ENCODE results near the gene PLOD3.

Gene PLOD3

DNA sequence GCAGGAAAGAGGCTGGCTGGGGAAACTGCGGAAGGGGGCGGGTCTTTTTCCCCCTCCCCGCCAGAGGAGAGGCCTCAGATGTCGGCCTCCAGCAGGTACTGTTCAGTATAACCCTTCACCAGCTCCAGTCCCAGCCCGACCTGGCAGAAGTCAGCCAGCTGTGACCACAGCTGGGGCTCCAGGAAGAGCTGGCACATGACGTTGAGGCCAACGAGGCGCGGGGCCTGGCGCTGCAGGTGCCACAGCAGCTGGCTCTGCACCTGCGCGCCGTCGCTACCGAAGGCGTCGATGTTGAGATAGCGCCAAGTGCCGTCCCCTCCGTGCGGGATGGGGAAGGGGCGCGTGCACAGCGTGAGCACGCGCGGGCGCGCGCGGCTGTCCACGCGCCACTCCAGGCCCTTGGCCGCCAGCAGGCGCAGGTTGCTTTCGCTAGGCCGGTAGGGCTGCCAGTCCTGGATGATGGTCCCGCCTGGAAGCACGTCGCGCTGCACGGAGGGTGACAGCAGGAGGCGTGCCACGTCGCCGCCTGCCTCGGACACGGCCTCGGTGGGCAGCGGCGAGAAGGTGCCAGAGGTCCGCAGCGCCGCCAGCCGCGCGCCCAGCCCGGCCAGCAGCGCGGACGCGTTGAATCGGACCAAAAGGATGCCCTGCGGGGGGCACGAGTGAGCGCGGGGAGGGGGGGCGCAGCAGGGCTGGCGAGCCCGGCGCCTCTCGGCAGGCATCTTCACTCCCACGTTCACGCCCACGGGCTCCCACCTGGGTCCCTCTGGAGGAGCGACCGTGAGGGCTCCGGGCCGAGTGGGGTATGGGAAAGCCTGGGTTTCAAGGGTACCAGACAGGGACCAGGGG, 45.2 kb downstream of the PLOD3 start:
- peak; percentile 55 for FAIRE-seq
- no peak for DNase-seq (ENCODE audit: insufficient read length, low spot score)
- TF ChIP-seq PAX5 (IDR thresholded peaks at IDR 0.05; ENCODE audit: insufficient read depth, low read length, severe bottlenecking) (no peak), SPI1 (IDR thresholded peaks at IDR 0.05; ENCODE audit: low read depth, low read length) (no peak), POLR2AphosphoS5 (IDR thresholded peaks at IDR 0.05; ENCODE audit: low read depth, low read length) (no peak), POU2F2 (IDR thresholded peaks at IDR 0.05; ENCODE audit: low read depth, low read length) (no peak), TAF1 (IDR thresholded peaks at IDR 0.05; ENCODE audit: low read depth, low read length) (no peak), POLR2A (IDR thresholded peaks at IDR 0.05; ENCODE audit: low read depth, low read length) (no peak)

DNA sequence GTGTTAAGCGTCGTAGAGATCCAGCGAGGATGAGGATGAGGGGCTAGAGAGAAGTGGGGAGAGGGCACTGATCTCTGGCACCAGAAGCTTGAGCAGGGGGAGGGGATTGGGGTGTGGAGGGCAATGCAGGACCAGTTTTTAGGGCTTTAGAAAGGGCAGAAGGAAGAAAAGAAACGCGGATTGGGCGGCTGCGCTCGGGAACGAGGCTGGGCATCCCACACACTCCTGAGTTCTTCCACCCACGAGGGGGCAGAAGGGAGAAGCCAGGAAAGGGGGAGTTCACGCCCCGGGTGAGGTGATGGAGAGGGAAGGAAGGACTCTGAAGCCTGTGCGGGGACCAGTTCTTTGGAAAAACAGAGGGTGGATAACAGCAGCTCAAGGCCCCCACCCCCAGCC, 45.9 kb downstream of the PLOD3 start:
- TF ChIP-seq SPI1 (IDR thresholded peaks at IDR 0.05; ENCODE audit: low read depth, low read length) = no peak
- TF ChIP-seq TAF1 (IDR thresholded peaks at IDR 0.05; ENCODE audit: low read depth, low read length) = no peak
- no peak for TF ChIP-seq PAX5 (IDR thresholded peaks at IDR 0.05; ENCODE audit: insufficient read depth, low read length, severe bottlenecking)
- no peak for TF ChIP-seq POLR2A (IDR thresholded peaks at IDR 0.05; ENCODE audit: low read depth, low read length)
- no peak for TF ChIP-seq POLR2AphosphoS5 (IDR thresholded peaks at IDR 0.05; ENCODE audit: low read depth, low read length)
- TF ChIP-seq POU2F2 (IDR thresholded peaks at IDR 0.05; ENCODE audit: low read depth, low read length) = no peak
- DNase-seq (ENCODE audit: insufficient read length, low spot score) (no peak), FAIRE-seq (no peak)

DNA sequence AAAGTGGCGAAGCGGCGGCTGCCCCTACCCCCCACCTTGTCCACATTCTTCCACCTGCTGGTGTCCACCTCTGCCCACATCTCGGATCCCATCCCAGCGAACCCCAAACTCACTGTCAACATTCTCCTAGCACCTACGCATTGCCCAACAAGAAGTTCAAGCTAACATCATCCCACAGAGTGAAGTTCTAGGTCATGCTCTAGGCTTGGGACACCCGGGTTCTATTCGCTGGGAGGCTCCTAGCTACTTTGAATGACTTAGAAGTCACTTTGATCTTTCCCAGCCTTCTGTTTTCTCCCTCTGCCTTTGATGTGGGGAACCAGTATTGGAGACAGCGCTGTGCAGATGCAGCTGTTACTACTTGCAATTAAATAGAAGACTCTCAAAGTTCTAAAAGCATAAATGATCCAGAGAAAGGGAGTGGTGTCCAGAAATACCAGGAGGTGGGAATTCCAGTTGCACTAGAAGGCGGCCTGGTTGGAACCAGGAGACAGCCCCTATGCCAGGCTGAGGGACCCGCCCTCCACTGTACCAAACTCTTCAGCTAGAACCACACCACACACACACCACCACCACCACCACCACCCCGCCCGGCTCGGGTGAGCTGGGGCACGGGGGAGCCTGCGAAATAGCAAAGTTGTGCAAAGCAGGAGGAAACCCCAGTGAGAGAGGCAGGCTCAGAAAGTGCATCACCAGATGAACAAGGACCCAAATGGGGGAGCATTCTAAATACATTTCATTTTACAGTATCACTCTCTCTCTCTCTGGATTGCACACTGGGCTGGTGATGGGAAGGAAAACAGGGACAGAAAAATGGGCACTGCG, 46.6 kb downstream of the PLOD3 start:
- FAIRE-seq = no peak
- TF ChIP-seq POLR2AphosphoS5 (IDR thresholded peaks at IDR 0.05; ENCODE audit: low read depth, low read length) = no peak
- TF ChIP-seq POU2F2 (IDR thresholded peaks at IDR 0.05; ENCODE audit: low read depth, low read length) = no peak
- TF ChIP-seq TAF1 (IDR thresholded peaks at IDR 0.05; ENCODE audit: low read depth, low read length) = no peak
- no peak for TF ChIP-seq POLR2A (IDR thresholded peaks at IDR 0.05; ENCODE audit: low read depth, low read length)
- no peak for TF ChIP-seq SPI1 (IDR thresholded peaks at IDR 0.05; ENCODE audit: low read depth, low read length)
- TF ChIP-seq PAX5 (IDR thresholded peaks at IDR 0.05; ENCODE audit: insufficient read depth, low read length, severe bottlenecking) = no peak
- no peak for DNase-seq (ENCODE audit: insufficient read length, low spot score)

DNA sequence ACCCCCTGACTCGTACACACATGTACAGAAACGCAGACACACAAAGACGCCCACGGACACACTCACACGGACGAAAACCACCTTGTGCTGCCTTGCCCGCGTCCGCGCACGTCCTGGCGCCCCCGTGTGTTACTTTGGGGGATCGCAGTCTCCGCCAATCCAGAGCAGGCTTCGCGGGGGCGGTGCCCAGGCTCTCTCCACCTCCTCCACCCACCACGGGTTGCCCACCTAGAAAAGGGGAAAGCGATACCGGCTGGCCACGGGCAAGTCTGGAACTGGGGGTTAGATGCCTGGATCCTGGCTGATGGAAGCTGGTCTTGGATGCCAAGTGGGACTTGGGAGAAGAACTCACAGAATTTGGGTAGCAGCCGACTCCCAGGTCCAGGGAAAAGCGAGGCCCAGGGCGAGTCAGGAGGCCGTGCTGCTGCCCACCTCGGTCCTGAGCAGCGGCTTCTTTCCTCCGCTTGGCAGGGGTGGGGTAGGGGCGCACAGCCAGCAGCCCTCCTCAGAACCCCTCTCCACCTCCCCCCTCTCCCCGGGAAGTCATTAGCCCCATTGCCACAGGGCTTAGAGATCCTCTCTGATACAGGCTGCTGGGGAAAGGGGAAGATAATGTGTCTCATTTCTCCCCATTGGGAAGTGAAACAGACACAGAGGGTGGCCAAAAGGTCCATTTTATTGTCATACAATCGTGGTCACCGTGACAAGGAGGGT, 47.4 kb downstream of the PLOD3 start:
- TF ChIP-seq TAF1 (IDR thresholded peaks at IDR 0.05; ENCODE audit: low read depth, low read length) (no peak), POU2F2 (IDR thresholded peaks at IDR 0.05; ENCODE audit: low read depth, low read length) (peak; percentile 51; the same call in 1 of the 2 replicates)
- FAIRE-seq = peak; percentile 85
- DNase-seq (ENCODE audit: insufficient read length, low spot score) = peak; percentile 72

DNA sequence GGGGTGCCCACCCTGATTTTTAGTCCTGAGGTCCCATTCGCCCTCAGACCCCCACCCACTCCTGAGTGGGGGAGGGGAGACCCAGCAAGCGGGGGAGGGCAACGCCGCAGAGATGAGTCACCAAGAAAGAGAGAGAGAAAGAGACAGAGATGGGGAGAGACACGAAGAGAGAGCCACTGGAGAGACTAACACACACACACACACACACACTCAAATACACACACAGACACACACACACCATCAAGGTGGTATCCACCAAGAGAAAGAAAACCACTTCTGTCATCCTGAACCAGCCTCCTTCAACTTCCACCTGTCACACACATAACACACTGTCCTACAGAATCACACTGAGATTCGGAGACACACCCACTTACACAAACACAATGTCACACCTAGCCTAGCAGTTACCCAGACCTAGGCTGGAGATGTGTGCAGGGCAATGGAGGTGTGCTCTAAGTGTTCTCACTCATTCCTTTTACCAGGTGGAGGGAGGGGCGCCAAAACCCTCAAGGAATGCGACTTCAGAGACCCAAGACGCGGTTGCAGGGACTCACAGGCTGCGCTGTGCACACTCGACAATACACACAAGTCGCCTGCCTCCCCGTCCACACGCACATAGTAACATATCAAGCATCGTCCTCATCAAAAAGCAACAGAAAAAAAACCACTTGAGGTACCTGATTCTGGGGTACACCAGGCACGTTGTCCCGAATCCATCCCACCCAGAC, 48.1 kb downstream of the PLOD3 start:
- TF ChIP-seq SPI1 (IDR thresholded peaks at IDR 0.05; ENCODE audit: low read depth, low read length) = no peak
- no peak for TF ChIP-seq PAX5 (IDR thresholded peaks at IDR 0.05; ENCODE audit: insufficient read depth, low read length, severe bottlenecking)
- TF ChIP-seq POLR2AphosphoS5 (IDR thresholded peaks at IDR 0.05; ENCODE audit: low read depth, low read length) = no peak
- TF ChIP-seq POLR2A (IDR thresholded peaks at IDR 0.05; ENCODE audit: low read depth, low read length) = no peak
- no peak for TF ChIP-seq POU2F2 (IDR thresholded peaks at IDR 0.05; ENCODE audit: low read depth, low read length)
- TF ChIP-seq TAF1 (IDR thresholded peaks at IDR 0.05; ENCODE audit: low read depth, low read length) = no peak
- FAIRE-seq = peak; percentile 59
- DNase-seq (ENCODE audit: insufficient read length, low spot score) = no peak

DNA sequence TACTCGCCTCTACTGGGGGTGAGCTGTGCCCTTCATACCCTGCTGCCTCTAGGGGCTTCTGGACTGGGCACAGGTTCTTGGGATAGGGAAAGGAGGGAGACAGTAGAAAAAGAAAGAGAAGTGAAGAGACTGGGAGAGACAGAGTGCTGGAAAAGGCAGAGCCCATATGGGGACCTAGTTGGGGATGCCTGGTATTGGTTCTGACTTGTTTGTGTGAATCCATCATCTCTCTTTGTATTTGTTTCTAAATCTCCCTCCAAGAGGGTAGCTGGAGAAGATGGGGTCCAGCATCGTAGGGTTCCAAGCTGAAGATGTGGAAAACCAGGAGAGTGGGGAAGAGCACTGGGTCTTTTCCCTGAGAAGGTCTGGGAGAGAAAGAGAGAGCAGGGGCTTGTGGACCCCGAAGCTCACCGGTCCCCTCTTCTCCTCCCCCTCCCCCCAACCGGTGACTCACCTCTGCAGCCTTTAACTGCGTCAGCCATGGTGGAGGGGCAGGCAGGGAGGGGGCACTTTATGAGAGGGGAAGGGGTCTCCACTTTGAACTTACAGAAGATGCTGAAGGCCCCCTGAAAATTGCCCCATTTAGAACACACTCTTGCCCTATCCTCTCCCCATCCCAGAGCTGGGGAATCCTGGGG, 48.9 kb downstream of the PLOD3 start:
- TF ChIP-seq SPI1 (IDR thresholded peaks at IDR 0.05; ENCODE audit: low read depth, low read length) (no peak), POLR2AphosphoS5 (IDR thresholded peaks at IDR 0.05; ENCODE audit: low read depth, low read length) (no peak), POU2F2 (IDR thresholded peaks at IDR 0.05; ENCODE audit: low read depth, low read length) (no peak), TAF1 (IDR thresholded peaks at IDR 0.05; ENCODE audit: low read depth, low read length) (no peak), POLR2A (IDR thresholded peaks at IDR 0.05; ENCODE audit: low read depth, low read length) (no peak), PAX5 (IDR thresholded peaks at IDR 0.05; ENCODE audit: insufficient read depth, low read length, severe bottlenecking) (no peak)
- FAIRE-seq = no peak
- no peak for DNase-seq (ENCODE audit: insufficient read length, low spot score)

DNA sequence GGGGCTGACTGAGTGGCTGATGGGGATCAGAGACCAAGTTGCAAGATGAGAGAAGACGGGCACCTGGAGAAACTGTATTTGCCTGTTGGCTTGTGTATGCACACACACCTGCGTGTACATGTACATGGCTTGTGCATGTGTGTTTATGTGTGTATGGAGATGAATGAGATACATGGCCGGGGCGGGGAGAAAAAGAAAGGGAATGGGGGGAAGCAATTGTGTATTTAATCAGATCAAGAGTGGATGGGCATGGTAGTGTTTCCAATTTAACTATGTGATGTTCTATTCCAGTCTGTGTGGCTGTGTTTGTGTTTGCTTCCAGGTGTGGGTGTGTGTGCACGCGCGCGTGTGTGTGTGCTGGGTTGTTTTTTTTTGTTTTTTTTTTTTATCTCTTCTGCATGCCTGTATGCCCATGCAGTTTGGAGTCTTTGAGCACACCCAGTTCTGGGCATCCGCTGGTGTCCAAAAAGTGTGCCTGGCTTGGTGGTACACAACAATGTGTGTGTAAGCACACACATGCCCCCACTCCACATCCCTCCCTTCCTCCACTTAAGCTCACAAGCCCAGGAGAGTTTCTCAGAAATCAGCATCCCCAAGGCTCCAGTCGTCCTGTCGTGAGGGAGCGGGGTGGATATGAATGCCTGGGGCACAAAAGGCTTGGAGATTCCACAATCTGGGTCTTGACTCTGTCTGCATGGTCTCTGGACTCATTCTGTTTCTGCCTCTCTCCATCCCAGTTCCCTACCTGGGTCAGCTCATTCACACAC, 49.6 kb downstream of the PLOD3 start:
- no peak for TF ChIP-seq POU2F2 (IDR thresholded peaks at IDR 0.05; ENCODE audit: low read depth, low read length)
- no peak for TF ChIP-seq PAX5 (IDR thresholded peaks at IDR 0.05; ENCODE audit: insufficient read depth, low read length, severe bottlenecking)
- TF ChIP-seq POLR2A (IDR thresholded peaks at IDR 0.05; ENCODE audit: low read depth, low read length) = no peak
- no peak for TF ChIP-seq TAF1 (IDR thresholded peaks at IDR 0.05; ENCODE audit: low read depth, low read length)
- TF ChIP-seq SPI1 (IDR thresholded peaks at IDR 0.05; ENCODE audit: low read depth, low read length) = no peak
- TF ChIP-seq POLR2AphosphoS5 (IDR thresholded peaks at IDR 0.05; ENCODE audit: low read depth, low read length) = no peak
- DNase-seq (ENCODE audit: insufficient read length, low spot score) (no peak), FAIRE-seq (no peak)

All from GM12891 (cell line).